ENCODE results near the gene TATDN3. TPM values are rescaled to one million over a fixed set of nuclear protein-coding genes. Genes with fewer than 3 reads are reported as not detected.

Gene TATDN3
- total and polyA plus RNA-seq, 11 donors: 18.2 to 30.3 (median 24.1) TPM

GRCh38 chr1:212782422-212783154 is 9.1 kb upstream of the TATDN3 start:
- intact Hi-C loops (cut with DNase I): loop anchor here in 9 of 10 donors (1.0 to 10.0 kb wide), 10 partner anchors 32 to 718 kb away; no protein-coding TSS in a partner anchor
- Histone ChIP-seq H3K36me3 (peaks cover 0 to 74% (median 69%) of the 10 kb centered on the region in 9 donors), H3K27me3 (no peaks in the 10 kb centered on the region), H3K4me3 (no peak overlapping the region), H3K27ac (peak overlapping the region in 1 of 12 donors; percentile 71), H3K9me3 (no peaks in the 10 kb centered on the region), H3K4me1 (peaks cover 0 to 28% (median 0%) of the 10 kb centered on the region in 12 donors)
- WGBS, 4 donors: 91 to 94% (median 92%) methylated on average over 3 of the region's 3 CpGs
- DNase-seq: peak in 1 of 5 donors; percentile 40
- no peak for TF ChIP-seq POLR2A (IDR thresholded peaks at IDR 0.05)
- TF ChIP-seq, protein P1, sequence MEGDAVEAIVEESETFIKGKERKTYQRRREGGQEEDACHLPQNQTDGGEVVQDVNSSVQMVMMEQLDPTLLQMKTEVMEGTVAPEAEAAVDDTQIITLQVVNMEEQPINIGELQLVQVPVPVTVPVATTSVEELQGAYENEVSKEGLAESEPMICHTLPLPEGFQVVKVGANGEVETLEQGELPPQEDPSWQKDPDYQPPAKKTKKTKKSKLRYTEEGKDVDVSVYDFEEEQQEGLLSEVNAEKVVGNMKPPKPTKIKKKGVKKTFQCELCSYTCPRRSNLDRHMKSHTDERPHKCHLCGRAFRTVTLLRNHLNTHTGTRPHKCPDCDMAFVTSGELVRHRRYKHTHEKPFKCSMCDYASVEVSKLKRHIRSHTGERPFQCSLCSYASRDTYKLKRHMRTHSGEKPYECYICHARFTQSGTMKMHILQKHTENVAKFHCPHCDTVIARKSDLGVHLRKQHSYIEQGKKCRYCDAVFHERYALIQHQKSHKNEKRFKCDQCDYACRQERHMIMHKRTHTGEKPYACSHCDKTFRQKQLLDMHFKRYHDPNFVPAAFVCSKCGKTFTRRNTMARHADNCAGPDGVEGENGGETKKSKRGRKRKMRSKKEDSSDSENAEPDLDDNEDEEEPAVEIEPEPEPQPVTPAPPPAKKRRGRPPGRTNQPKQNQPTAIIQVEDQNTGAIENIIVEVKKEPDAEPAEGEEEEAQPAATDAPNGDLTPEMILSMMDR (IDR thresholded peaks at IDR 0.05): peak; percentile 47 to 70 (median 58)
- peak in 2 of 4 donors; percentile 38 to 54 for ATAC-seq

- Histone ChIP-seq H3K27ac (no peak overlapping the region), H3K9me3 (no peaks in the 10 kb centered on the region), H3K27me3 (no peaks in the 10 kb centered on the region), H3K4me3 (no peak overlapping the region), H3K36me3 (peaks cover 0 to 75% (median 69%) of the 10 kb centered on the region in 9 donors), H3K4me1 (peaks cover 0 to 31% (median 0%) of the 10 kb centered on the region in 12 donors)
- 71 to 85% (median 76%) methylated on average over 1 of the region's 1 CpG for WGBS, 4 donors
- TF ChIP-seq POLR2A (IDR thresholded peaks at IDR 0.05): no peak
- TF ChIP-seq, protein P1 (IDR thresholded peaks at IDR 0.05): no peak
- ATAC-seq: no peak
- no peak for DNase-seq
- intact Hi-C loops (cut with DNase I): loop anchor here in 9 of 10 donors (2.0 to 10.0 kb wide), 9 partner anchors 33 to 719 kb away; no protein-coding TSS in a partner anchor
Observed at GRCh38 chr1:212783976-212784375, 7.7 kb upstream of the TATDN3 start.

DNA sequence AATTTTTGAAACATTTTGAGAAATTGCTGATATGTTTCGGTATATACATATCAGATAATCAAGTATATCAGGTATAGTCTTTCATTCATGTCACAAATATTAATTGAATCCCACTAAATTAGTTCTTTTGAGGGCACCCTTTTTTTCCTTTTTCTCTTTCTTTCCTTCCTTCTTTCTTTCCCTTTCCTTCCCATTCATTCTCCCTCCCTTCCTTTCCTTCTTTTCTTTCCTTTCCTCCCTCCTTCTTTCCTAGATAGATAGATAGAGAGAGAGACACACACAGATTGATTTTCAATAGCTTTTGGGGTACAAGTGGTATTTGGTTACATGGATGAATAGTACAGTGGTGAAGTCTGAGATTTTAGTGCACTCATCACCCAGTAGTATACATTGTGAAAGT is 5.8 kb upstream of the TATDN3 start:
- Histone ChIP-seq H3K4me3 (no peak overlapping the region), H3K4me1 (peaks cover 0 to 47% (median 14%) of the 10 kb centered on the region in 12 donors), H3K27me3 (no peaks in the 10 kb centered on the region), H3K27ac (no peak overlapping the region), H3K9me3 (no peaks in the 10 kb centered on the region), H3K36me3 (peaks cover 0 to 70% (median 64%) of the 10 kb centered on the region in 9 donors)
- DNase-seq (no peak), ATAC-seq (no peak)
- TF ChIP-seq, protein P1 (IDR thresholded peaks at IDR 0.05): no peak
- no peak for TF ChIP-seq POLR2A (IDR thresholded peaks at IDR 0.05)
- WGBS, 4 donors: 97 to 98% (median 98%) methylated on average over 1 of the region's 1 CpG
- intact Hi-C loops (cut with DNase I): loop anchor here in 4 of 10 donors (2.0 to 10.0 kb wide), 3 partner anchors 121 to 721 kb away; no protein-coding TSS in a partner anchor

DNA sequence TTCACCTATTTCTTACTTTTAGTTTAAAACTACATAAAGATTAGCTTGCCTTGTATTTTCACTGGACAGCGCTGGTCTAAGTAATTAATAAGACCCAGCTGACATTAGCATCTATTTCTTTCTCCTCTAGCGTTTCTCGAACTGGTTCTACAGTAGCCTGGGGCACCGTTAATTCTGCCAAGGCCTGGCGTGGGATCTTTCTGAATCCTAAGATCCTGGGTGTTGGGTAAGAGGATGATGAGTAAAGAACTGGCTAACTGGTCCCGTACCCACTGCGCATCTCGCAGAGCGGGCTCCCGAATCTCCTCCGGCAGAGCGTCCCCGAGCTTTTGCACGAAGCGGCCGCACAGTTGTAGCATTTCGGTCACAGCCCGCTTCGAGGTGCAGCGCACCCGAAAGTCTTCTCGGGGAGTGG is 426 bp upstream of the TATDN3 start:
- Histone ChIP-seq H3K4me3 (peak overlapping the region; percentile 65 to 100 (median 81)), H3K9me3 (no peaks in the 10 kb centered on the region), H3K27me3 (no peaks in the 10 kb centered on the region), H3K36me3 (peaks cover 0 to 29% (median 21%) of the 10 kb centered on the region in 9 donors), H3K27ac (peak overlapping the region; percentile 79 to 97 (median 94)), H3K4me1 (peaks cover 0 to 57% (median 20%) of the 10 kb centered on the region in 12 donors)
- DNase-seq (no peak), ATAC-seq (peak; percentile 20 to 76 (median 67))
- TF ChIP-seq POLR2A (IDR thresholded peaks at IDR 0.05): no peak
- TF ChIP-seq, protein P1 (IDR thresholded peaks at IDR 0.05): no peak
- 0 to 2% (median 1%) methylated on average over 19 to 22 of the region's 22 CpGs for WGBS, 4 donors
- intact Hi-C loops (cut with DNase I): loop anchor here in 2 of 10 donors (1.0 to 10.0 kb wide), 3 partner anchors 66 to 316 kb away; partner anchors contain the start of gene FLVCR1 (in 2 of the 2)
